ENCODE measurements around the gene NCKAP1. TPM values are rescaled to one million over a fixed set of nuclear protein-coding genes. Genes with fewer than 3 reads are reported as not detected.

Gene NCKAP1
- total and polyA plus RNA-seq, 12 donors = 26.8 to 134 (median 104) TPM

DNA sequence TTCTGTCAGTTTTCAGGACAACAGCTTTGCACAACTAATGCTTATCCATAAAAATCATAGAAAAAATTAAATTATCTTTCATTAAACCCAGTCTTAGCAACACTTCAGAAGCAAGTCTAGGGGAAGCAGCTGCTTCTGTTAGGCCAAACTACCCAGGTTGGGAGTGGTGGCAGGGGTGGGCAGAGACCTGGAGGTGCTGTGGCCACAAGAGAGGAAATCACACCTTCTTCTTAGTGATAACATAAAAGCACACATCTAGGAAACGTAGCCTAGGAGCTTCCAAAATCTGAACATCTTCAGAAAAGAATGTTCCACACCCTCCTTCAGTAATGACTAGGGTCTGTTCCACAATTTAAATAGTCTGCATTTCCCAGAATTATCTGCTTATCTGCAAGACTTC is 139.5 kb downstream of the NCKAP1 start:
- no peak for TF ChIP-seq CTCF (IDR thresholded peaks at IDR 0.05)
- no peak for TF ChIP-seq POLR2A (IDR thresholded peaks at IDR 0.05)
- H3K27ac ChIP-seq = no peak overlapping the region
- H3K9me3 ChIP-seq (replicated peaks in 1 of 3) = no peaks in the 10 kb centered on the region
- no peaks in the 10 kb centered on the region for H3K27me3 ChIP-seq
- no peaks in the 10 kb centered on the region for H3K36me3 ChIP-seq (replicated peaks in 1 of 2)
- no peak overlapping the region for H3K4me3 ChIP-seq
- 64 to 87% (median 74%) methylated on average over 1 of the region's 1 CpG for WGBS, 4 donors
- no peaks in the 10 kb centered on the region for H3K4me1 ChIP-seq (replicated peaks in 1 of 2)
- intact Hi-C loops (cut with DNase I) = no loop called here
- DNase-seq = no peak

- intact Hi-C loops (cut with DNase I) = no loop called here
- no peak overlapping the region for H3K27ac ChIP-seq
Measured at GRCh38 chr2:182897137-182897536, 141.1 kb downstream of the NCKAP1 start.

DNA sequence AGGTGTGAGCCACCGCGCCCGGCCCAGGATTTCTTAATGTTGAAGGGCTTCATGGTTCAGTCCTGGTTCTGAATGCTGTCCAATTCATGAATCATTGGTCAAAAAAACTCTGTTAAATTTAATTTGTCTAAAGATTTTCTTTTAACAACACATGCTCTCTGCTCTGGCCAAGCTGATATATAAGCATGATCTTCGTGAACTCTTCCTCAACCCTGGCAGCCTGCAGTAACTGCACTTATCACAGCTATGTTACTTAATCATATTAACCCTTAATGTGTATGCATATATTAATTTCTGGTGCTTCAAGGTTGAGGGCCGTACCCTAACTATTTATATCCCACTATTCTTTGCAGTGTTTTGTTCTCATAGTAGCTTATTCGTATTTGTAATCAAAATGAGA is 142.5 kb downstream of the NCKAP1 start:
- Histone ChIP-seq H3K27ac (no peak overlapping the region), H3K36me3 (replicated peaks in 1 of 2) (no peaks in the 10 kb centered on the region), H3K4me1 (replicated peaks in 1 of 2) (no peaks in the 10 kb centered on the region), H3K4me3 (no peak overlapping the region), H3K9me3 (replicated peaks in 1 of 3) (no peaks in the 10 kb centered on the region), H3K27me3 (no peaks in the 10 kb centered on the region)
- intact Hi-C loops (cut with DNase I) = no loop called here
- WGBS, 4 donors = 86 to 94% (median 89%) methylated on average over 6 of the region's 6 CpGs
- no peak for DNase-seq
- TF ChIP-seq POLR2A (IDR thresholded peaks at IDR 0.05) (no peak), CTCF (IDR thresholded peaks at IDR 0.05) (no peak)

More at GRCh38 chr2:182897137-182897536, 141.1 kb downstream of the NCKAP1 start:
- Histone ChIP-seq H3K36me3 (replicated peaks in 1 of 2) (no peaks in the 10 kb centered on the region), H3K27me3 (no peaks in the 10 kb centered on the region), H3K9me3 (replicated peaks in 1 of 3) (no peaks in the 10 kb centered on the region), H3K4me3 (no peak overlapping the region), H3K4me1 (replicated peaks in 1 of 2) (no peaks in the 10 kb centered on the region)
- WGBS, 4 donors = 80 to 91% (median 85%) methylated on average over 1 of the region's 1 CpG
- DNase-seq = no peak
- TF ChIP-seq CTCF (IDR thresholded peaks at IDR 0.05) (no peak), POLR2A (IDR thresholded peaks at IDR 0.05) (no peak)

GRCh38 chr2:182895169-182895568 is 143.1 kb downstream of the NCKAP1 start:
- intact Hi-C loops (cut with DNase I) = no loop called here
- Histone ChIP-seq H3K27ac (no peak overlapping the region), H3K27me3 (no peaks in the 10 kb centered on the region), H3K9me3 (replicated peaks in 1 of 3) (no peaks in the 10 kb centered on the region), H3K36me3 (replicated peaks in 1 of 2) (no peaks in the 10 kb centered on the region), H3K4me1 (replicated peaks in 1 of 2) (no peaks in the 10 kb centered on the region), H3K4me3 (no peak overlapping the region)
- no peak for TF ChIP-seq POLR2A (IDR thresholded peaks at IDR 0.05)
- no peak for TF ChIP-seq CTCF (IDR thresholded peaks at IDR 0.05)
- DNase-seq = no peak
- 90 to 96% (median 95%) methylated on average over 4 of the region's 4 CpGs for WGBS, 4 donors
